MCF 10A (cell line): Measurements from ENCODE around the gene PRKAR1B. TPM values are rescaled to one million over a fixed set of nuclear protein-coding genes. Genes with fewer than 3 reads are reported as not detected.

Experiments
- BruUV-seq: library from RNA; stranded (reverse); fragments of 400-500 nt; replicated peaks from 2 replicates; lab custom pipeline; 2021; lab: Mats Ljungman, UMichigan
- CTCF ChIA-PET: fragments of 300-600 bp; sonication (Branson Sonifier 250); formaldehyde crosslinking; extraction: SDS; loops from one replicate; lab custom pipeline; 2021; ENCODE audit warnings: antibody characterized with exemption, inconsistent platforms; lab: Yijun Ruan, JAX
- POLR2A ChIA-PET: fragments of 300-600, 350-650 bp; sonication (Branson Sonifier 250); formaldehyde crosslinking; extraction: SDS; loops from one replicate; lab custom pipeline; 2020; ENCODE audit warnings: antibody characterized with exemption, inconsistent platforms; lab: Yijun Ruan, JAX
- DNase-seq: peaks from one replicate; pipeline ENCODE4 v3.0.0-alpha.2; 2018; ENCODE audit not compliant: unreplicated experiment
- H3K27ac Mint-ChIP-seq: one replicate; pipeline ENCODE4 v1.8.0; 2022; ENCODE audit warnings: mild to moderate bottlenecking, low read depth, mixed read lengths; ENCODE audit not compliant: unreplicated experiment
- H3K27me3 Mint-ChIP-seq: one replicate; pipeline ENCODE4 v1.8.0; 2022; ENCODE audit warnings: mixed read lengths; ENCODE audit not compliant: insufficient read depth, unreplicated experiment
- H3K36me3 Mint-ChIP-seq: one replicate; pipeline ENCODE4 v1.8.0; 2022; ENCODE audit warnings: mild to moderate bottlenecking, moderate library complexity, mixed read lengths; ENCODE audit not compliant: insufficient read depth, unreplicated experiment
- H3K4me1 Mint-ChIP-seq: one replicate; pipeline ENCODE4 v1.8.0; 2022; ENCODE audit warnings: mixed read lengths; ENCODE audit not compliant: insufficient read depth, unreplicated experiment
- H3K4me3 Mint-ChIP-seq: one replicate; pipeline ENCODE4 v1.8.0; 2022; ENCODE audit warnings: mild to moderate bottlenecking, moderate library complexity, mixed read lengths; ENCODE audit not compliant: unreplicated experiment
- H3K9me3 Mint-ChIP-seq: one replicate; pipeline ENCODE4 v1.8.0; 2022; ENCODE audit warnings: mixed read lengths; ENCODE audit not compliant: unreplicated experiment
- CTCF ChIP-seq: fragments of 200-600 bp; IDR thresholded peaks from one replicate; pipeline ENCODE4 v1.8.0; 2022; ENCODE audit warnings: antibody characterized with exemption, mild to moderate bottlenecking; ENCODE audit not compliant: unreplicated experiment
- intact Hi-C: fragments of 100-400 bp; cut with micrococcal nuclease; formaldehyde crosslinking; loops from 2 replicates; pipeline ENCODE4 v1.14.1; 2022
- total RNA-seq: library from RNA; stranded (reverse); gene quantifications from 2 replicates; pipeline ENCODE4 v1.2.3, GENCODE V29; 2022

The PRKAR1B gene
- total RNA-seq, 1 experiment from 2014 or later: 31.5 TPM

DNA sequence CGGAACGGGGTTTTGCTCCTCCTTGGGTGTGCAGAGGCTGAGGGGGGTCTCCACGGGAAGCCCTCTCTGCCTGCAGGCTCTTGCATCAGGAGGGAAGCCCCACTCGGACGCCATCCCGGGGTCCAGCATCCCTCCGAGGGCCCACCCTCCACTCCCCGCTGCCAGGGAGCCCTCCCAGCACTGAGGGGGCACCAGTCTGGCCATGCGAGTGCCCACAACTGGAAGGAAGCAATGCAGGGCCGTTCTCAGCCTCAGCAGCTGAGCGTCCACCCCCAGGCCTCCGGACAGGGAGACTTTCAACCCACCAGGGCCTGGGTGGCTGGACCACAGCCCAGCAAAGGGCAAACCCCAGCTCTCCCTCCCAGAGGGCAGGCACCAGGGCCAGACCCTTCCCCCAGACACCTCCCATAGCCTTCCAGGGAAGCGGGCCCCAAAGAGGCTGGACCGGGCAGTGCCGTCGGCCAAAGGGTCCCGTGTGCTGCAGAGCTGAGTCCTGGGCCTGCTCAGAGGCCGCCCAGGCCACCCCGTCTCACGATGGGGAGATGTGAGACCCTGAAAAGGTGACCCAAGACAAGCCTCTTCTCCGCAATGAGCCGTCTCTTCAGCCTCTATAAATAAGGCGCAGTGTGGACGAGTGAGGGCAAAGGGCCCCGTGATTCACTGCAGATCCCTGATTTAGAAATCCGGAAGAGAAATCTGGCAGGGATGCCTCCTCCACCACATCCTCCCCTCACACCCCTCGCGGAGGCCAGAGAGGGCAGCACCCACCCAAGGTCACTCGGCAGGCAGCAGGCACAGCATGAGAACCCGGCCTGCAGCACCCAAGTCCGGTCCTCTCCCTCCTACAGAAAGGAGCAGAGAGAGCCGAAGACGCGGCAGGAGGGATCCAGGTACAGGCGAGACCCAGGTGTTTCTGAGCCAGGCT is 82.4 kb downstream of the PRKAR1B start:
- no peak for TF ChIP-seq CTCF
- no TSS peak for BruUV-seq
- no peak overlapping the region for H3K27ac Mint-ChIP-seq
- intact Hi-C loops: no loop called here
- DNase-seq: no peak
- H3K27me3 Mint-ChIP-seq: no peaks in the 10 kb centered on the region
- H3K9me3 Mint-ChIP-seq: no peaks in the 10 kb centered on the region
- H3K4me3 Mint-ChIP-seq: no peak overlapping the region
- CTCF ChIA-PET: no interaction called here
- H3K36me3 Mint-ChIP-seq: peaks cover 12% of the 10 kb centered on the region
- POLR2A ChIA-PET: no interaction called here
- no peaks in the 10 kb centered on the region for H3K4me1 Mint-ChIP-seq

DNA sequence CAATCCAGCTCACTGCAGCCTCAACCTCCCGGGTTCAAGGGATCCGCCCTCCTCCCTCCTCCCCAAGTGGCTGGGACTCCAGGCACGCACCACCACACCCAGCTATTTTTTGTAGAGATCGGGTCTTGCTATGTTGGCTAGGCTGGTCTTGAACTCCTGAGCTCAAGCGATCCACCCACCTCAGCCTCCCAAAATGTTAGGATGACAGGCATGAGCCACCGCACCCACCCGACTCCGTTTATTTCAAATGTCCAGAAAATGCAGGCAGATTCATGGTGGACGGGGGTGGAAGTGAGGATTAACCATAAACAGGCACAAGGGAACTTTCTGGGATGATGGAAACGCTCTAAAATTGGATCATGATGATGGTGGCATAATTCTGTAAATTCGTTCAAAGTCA is 85.1 kb downstream of the PRKAR1B start:
- no peak for DNase-seq
- Mint-ChIP-seq H3K4me3 (no peak overlapping the region), H3K27me3 (no peaks in the 10 kb centered on the region), H3K9me3 (no peaks in the 10 kb centered on the region), H3K4me1 (no peaks in the 10 kb centered on the region), H3K27ac (no peak overlapping the region), H3K36me3 (peaks cover under 1% of the 10 kb centered on the region)
- intact Hi-C loops: no loop called here
- no TSS peak for BruUV-seq
- POLR2A ChIA-PET: no interaction called here
- CTCF ChIA-PET: interaction anchor here (0.5 kb wide), 1 partner anchor 111 kb away, joined by 3 read pairs; no protein-coding TSS in a partner anchor
- no peak for TF ChIP-seq CTCF

- no peaks in the 10 kb centered on the region for H3K36me3 Mint-ChIP-seq
- no peaks in the 10 kb centered on the region for H3K4me1 Mint-ChIP-seq
- ChIA-PET CTCF (interaction anchor here (0.5 to 0.7 kb wide), 2 partner anchors 84 to 111 kb away, joined by 3 read pairs; no protein-coding TSS in a partner anchor), POLR2A (no interaction called here)
- DNase-seq: no peak
- intact Hi-C loops: no loop called here
- no peaks in the 10 kb centered on the region for H3K9me3 Mint-ChIP-seq
- no peak overlapping the region for H3K27ac Mint-ChIP-seq
- H3K27me3 Mint-ChIP-seq: no peaks in the 10 kb centered on the region
- H3K4me3 Mint-ChIP-seq: no peak overlapping the region
- no TSS peak for BruUV-seq
- no peak for TF ChIP-seq CTCF
These were observed 85.8 kb downstream of the PRKAR1B start for GRCh38 chr7:641269-641671.

DNA sequence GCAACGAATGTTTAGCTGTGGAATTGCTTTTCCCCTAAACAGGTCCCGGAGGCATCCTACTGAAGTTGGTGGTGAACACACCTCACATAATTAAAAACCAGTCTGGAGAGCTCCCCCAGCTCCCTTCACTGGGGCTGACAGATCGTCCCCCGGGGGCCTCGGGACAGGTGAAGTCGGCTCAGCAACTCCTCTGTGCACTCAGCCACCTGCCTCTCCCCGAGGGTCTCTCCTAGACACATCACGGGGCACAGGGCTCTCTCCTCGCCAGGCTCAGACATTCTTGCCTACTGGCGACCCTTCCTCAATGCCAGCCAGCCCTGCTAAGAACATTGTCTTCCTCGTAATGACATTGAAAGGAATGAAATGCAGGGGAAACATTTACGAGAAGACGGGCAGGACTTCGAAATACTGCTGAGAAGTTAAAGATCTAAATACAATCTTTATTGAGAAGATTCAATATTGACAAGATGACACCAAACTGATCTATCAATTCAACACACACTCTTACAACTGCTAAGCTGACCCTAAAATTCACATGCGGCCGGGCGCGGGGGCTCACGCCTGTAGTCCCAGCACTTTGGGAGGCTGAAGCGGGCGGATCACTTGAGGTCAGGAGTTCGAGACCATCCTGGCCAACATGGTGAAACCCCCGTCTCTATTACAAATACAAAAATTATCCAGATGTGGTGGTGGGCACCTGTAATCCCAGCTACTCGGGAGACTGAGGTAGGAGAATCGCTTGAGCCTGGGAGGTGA is 88.6 kb downstream of the PRKAR1B start:
- ChIA-PET CTCF (no interaction called here), POLR2A (no interaction called here)
- no peaks in the 10 kb centered on the region for H3K27me3 Mint-ChIP-seq
- BruUV-seq: no TSS peak
- no peak for TF ChIP-seq CTCF
- intact Hi-C loops: no loop called here
- no peaks in the 10 kb centered on the region for H3K4me1 Mint-ChIP-seq
- H3K27ac Mint-ChIP-seq: no peak overlapping the region
- DNase-seq: no peak
- H3K36me3 Mint-ChIP-seq: no peaks in the 10 kb centered on the region
- H3K9me3 Mint-ChIP-seq: no peaks in the 10 kb centered on the region
- H3K4me3 Mint-ChIP-seq: no peak overlapping the region
